Epithelial cell of esophagus (primary cell): ENCODE results near the gene JOSD2.

Experiments used
- DNase-seq: peaks from one replicate; pipeline ENCODE4 v3.0.0; 2010; ENCODE audit warnings: low read depth
- H3K4me3 ChIP-seq: 2 replicates; pipeline ENCODE4 v1.5.1; 2011; ENCODE audit warnings: mild to moderate bottlenecking, low read length, control low read depth
- TF ChIP-seq, protein P1 (sequence below): IDR thresholded peaks from 2 replicates; pipeline ENCODE4 v1.5.1; 2011; ENCODE audit warnings: low read depth, mild to moderate bottlenecking, low read length, control low read depth, inconsistent platforms; ENCODE audit not compliant: insufficient read depth; ENCODE audit errors: missing control alignments

JOSD2 gene

DNA sequence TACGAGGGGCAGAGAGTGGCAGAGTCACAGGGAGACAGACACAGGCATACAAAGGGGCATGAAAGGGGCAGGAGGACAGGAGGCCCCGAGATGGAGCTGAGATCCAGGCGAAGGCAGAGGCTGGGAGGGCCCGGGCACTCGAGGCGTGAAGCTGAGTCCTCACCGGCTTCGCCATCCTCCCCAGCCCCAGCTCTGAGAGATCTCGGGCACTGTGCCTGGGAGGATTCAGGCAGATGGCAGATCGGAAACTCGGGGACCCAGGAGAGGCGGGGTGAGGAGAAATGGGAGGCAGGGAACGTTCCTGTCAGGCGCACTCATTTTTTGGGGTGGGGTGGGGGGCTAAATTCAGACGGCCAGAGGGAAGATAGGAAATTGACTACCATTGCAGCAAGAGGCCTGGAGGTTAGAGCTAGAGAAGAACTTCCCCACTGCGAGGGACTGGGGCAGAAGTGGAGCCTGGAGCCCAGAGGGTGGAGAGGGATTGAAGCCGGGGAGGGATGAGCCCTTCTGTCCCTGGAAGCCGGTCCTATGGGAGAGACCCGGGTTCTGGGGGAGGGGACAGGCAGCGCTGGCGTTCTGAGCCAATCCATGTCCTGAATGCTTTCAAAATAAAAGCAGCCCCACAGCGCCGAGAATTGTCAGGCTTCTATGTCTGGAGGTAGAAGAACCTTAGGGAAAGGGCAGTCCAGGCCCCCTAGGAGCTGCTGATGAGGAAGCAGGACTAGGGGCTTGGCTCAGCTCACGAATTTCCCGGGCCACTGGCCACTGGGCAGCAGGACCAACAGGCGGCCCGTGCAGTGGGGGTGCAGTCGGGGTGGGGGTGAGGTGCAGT, 44.7 kb upstream of the JOSD2 start:
- TF ChIP-seq, protein P1, sequence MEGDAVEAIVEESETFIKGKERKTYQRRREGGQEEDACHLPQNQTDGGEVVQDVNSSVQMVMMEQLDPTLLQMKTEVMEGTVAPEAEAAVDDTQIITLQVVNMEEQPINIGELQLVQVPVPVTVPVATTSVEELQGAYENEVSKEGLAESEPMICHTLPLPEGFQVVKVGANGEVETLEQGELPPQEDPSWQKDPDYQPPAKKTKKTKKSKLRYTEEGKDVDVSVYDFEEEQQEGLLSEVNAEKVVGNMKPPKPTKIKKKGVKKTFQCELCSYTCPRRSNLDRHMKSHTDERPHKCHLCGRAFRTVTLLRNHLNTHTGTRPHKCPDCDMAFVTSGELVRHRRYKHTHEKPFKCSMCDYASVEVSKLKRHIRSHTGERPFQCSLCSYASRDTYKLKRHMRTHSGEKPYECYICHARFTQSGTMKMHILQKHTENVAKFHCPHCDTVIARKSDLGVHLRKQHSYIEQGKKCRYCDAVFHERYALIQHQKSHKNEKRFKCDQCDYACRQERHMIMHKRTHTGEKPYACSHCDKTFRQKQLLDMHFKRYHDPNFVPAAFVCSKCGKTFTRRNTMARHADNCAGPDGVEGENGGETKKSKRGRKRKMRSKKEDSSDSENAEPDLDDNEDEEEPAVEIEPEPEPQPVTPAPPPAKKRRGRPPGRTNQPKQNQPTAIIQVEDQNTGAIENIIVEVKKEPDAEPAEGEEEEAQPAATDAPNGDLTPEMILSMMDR: no peak
- no peak for DNase-seq
- H3K4me3 ChIP-seq: no peak overlapping the region

DNA sequence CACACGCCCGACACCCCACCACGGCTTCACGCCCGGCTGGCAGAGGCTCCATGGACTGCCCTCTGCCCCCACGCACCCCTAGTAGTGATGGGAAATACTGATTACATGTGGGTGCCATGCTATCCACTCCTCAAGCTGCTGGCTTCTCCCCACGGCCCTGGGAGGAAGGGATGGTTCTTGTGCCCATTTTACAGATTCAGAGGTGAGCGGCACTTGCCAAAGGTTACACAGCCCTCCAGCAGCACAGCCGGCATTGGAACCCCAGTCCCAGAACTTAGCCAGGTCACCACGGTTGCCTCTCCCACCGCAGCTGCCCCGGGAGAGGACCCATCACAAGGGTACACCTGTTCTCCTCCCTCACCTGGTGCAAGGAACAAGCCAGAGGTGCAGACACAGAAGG, 44.0 kb upstream of the JOSD2 start:
- no peak for DNase-seq
- TF ChIP-seq, protein P1: no peak
- no peak overlapping the region for H3K4me3 ChIP-seq

DNA sequence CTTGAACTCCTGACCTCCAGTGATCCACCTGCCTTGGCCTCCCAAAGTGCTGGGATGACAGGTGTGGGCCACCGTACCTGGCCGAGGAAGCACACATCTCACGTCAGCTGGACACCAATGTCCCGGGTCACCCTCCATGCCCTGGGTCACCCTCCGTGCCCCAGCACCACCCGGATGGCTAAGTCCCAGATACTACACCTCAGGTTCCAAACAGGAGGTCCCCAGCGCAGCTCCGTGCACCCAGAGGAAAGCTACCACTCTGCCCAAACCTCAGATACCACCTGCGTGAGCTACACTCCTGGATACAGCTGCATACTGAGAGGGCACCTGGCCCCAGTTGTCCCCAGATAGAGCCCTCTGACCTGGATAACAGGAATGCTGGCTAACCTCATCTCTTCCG, 43.2 kb upstream of the JOSD2 start:
- no peak overlapping the region for H3K4me3 ChIP-seq
- TF ChIP-seq, protein P1: no peak
- no peak for DNase-seq

DNA sequence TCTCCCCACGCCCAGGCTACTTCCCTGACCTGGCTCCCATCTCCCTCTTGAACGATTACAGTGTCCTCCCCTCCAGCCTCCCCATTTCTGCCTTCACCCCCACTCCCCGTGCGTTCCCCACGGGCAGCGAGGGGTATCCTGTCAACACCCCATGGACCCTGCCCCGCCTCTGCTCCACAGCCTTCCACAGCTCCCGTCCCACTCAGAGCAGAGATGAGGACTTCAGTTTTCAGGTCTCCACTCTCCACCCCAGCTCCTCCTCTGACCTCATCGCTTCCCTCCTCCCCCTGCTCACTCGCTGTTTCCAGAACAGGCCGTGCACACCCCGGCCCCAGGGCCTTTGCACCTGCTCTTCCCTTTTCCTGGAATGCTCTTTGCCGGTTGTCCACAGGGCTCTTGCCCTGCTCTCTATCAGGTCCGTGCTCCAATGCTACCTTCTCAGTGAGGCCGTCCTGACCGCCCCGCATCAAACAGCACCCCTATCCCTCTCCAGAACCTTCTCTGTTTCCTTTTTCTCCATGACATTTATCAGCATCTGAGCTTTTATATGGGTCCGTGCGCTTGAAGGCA, 42.2 kb upstream of the JOSD2 start:
- TF ChIP-seq, protein P1: no peak
- DNase-seq: no peak
- no peak overlapping the region for H3K4me3 ChIP-seq

DNA sequence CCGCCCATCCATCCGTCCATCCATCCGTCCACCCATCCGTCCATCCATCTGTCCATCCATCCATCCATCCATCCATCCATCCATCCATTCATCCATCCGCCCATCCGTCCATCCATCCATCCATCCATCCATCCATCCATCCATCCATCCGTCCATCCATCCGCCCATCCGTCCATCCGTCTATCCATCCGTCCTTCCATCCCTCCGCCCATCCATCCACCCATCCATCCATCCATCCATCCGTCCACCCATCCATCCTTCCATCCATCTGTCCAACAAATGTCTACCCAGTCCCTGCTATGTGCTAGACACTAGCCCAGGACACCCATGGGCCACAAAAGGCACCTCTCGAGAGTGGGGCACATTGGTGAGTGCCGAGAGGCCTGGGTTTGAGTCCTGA, 41.5 kb upstream of the JOSD2 start:
- TF ChIP-seq, protein P1: no peak
- no peak overlapping the region for H3K4me3 ChIP-seq
- no peak for DNase-seq

DNA sequence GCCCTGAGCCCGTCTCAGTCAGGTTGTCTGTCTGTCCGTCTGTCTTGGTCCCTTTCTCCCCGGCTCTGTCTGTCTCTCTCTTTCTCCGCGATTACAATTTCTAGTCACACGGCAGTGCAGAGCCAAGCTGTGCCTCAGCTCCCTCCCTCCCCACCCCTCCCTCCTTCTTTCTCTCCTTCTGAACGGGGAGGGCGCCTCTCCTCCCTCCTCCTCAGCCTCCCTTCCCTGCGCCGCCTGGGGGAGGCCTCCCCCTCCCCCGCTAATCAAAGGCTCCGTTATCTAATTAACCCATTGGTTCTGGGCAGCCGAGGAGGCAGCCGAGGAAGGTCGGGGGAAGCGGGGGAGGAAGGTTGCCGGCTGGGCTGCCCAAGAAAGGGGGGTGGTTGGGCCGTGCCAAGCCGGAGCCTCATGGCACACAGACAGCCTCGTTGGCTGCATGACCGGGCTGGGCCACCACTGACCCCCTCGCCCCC, 40.8 kb upstream of the JOSD2 start:
- no peak overlapping the region for H3K4me3 ChIP-seq
- TF ChIP-seq, protein P1: no peak
- no peak for DNase-seq
